Liver (tissue), 3 donors: ENCODE results near the gene CELF2.

Experiments
- EGR1 ChIP-seq, 2 donors: IDR thresholded peaks; 2 replicates each; pipeline ENCODE4 v1.6.1; 2016 to 2018; ENCODE audit warnings: antibody characterized with exemption in 2 of 2, low read depth in 2 of 2
- FOXA1 ChIP-seq: IDR thresholded peaks from 2 replicates; pipeline ENCODE4 v1.6.1; 2016; ENCODE audit warnings: antibody characterized with exemption
- RAD21 ChIP-seq, 2 donors: IDR thresholded peaks; 2 replicates each; pipeline ENCODE4 v1.6.1; 2016; ENCODE audit warnings: antibody characterized with exemption in 2 of 2, mild to moderate bottlenecking in 2 of 2
- REST ChIP-seq: IDR thresholded peaks from 2 replicates; pipeline ENCODE4 v1.6.1; 2016; ENCODE audit warnings: antibody characterized with exemption, mild to moderate bottlenecking
- TAF1 ChIP-seq: conservative IDR thresholded peaks from 2 replicates; pipeline ENCODE4 v1.6.1; 2016; ENCODE audit warnings: antibody characterized with exemption, mild to moderate bottlenecking
- YY1 ChIP-seq: IDR thresholded peaks from 2 replicates; pipeline ENCODE4 v1.6.1; 2016; ENCODE audit warnings: antibody characterized with exemption, mild to moderate bottlenecking
- TF ChIP-seq, protein P1 (sequence below): fragments of 150-350 bp; IDR thresholded peaks from 2 replicates; pipeline ENCODE4 v1.5.1; 2017; ENCODE audit warnings: improper control_type of control experiment, low read depth, low read length; ENCODE audit not compliant: missing input control
- TF ChIP-seq, protein P2 (sequence below): IDR thresholded peaks from 2 replicates; pipeline ENCODE4 v1.6.1; 2016; ENCODE audit warnings: antibody characterized with exemption
- donor health status: healthy.
- donor health status: healthy.

DNA sequence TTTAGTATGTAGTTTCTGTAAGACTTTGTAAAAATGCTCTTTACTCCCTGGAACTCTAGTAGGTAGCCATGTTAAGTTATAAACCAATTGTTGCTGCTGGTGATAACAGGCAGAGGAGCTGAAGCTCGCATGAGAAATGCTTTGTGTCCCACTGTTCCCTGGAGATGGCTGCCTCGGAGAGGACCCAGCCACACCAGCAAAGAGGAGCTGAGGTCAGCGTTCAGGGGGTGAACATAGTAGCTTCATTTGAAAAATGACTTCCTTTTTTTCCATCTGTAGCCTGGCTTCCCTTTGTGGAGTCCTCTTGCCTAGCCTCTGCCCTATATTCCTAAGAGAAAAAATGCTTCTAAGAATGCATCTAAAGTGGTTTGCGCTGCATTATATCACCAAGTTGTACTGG is 20.3 kb downstream of the CELF2 start:
- TF ChIP-seq, protein P1, sequence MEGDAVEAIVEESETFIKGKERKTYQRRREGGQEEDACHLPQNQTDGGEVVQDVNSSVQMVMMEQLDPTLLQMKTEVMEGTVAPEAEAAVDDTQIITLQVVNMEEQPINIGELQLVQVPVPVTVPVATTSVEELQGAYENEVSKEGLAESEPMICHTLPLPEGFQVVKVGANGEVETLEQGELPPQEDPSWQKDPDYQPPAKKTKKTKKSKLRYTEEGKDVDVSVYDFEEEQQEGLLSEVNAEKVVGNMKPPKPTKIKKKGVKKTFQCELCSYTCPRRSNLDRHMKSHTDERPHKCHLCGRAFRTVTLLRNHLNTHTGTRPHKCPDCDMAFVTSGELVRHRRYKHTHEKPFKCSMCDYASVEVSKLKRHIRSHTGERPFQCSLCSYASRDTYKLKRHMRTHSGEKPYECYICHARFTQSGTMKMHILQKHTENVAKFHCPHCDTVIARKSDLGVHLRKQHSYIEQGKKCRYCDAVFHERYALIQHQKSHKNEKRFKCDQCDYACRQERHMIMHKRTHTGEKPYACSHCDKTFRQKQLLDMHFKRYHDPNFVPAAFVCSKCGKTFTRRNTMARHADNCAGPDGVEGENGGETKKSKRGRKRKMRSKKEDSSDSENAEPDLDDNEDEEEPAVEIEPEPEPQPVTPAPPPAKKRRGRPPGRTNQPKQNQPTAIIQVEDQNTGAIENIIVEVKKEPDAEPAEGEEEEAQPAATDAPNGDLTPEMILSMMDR, result no peak
- TF ChIP-seq REST (no peak), EGR1 (IDR thresholded peaks at IDR 0.05; ENCODE audit: low read depth in 2 of 2) (no peak), TAF1 (no peak), YY1 (no peak), FOXA1 (no peak), RAD21 (IDR thresholded peaks at IDR 0.05) (no peak)
- TF ChIP-seq, protein P2, sequence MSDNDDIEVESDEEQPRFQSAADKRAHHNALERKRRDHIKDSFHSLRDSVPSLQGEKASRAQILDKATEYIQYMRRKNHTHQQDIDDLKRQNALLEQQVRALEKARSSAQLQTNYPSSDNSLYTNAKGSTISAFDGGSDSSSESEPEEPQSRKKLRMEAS, result no peak
